ENCODE data around the gene KIR3DL2.
"Not testable (repeated sequence)": the region's sequence is repeated elsewhere in the genome, so short reads cannot be mapped to it uniquely, and the experiment has no call there.

GRCh38 chr19:54843171-54843570, 7.1 kb upstream of the KIR3DL2 start:
- TF ChIP-seq CTCF (IDR thresholded peaks at IDR 0.05; ENCODE audit: borderline replicate concordance, extremely low read depth, low read length, poor library complexity, severe bottlenecking); EZH2 (IDR thresholded peaks at IDR 0.05; ENCODE audit: borderline replicate concordance, low read depth, low read length, severe bottlenecking): not testable (repeated sequence)
